T-helper 2 cell treated with Interferon-gamma antibody and Interleukin-4, amounts not matched to agents 5 μg/mL and 100 μg/mL, for 36 hours (primary cell): Measurements from ENCODE around the gene SMIM36.
A peak's percentile ranks its signal among the peaks of the same experiment; 100 is the strongest.
"Not testable (repeated sequence)": the region's sequence is repeated elsewhere in the genome, so short reads cannot be mapped to it uniquely, and the experiment has no call there.

ENCODE experiments used
- DNase-seq: peaks from one replicate; pipeline ENCODE4 v3.0.0; 2021; ENCODE audit warnings: low spot score
- H3K27ac Mint-ChIP-seq: one replicate; pipeline ENCODE4 v1.8.0; 2021; ENCODE audit warnings: mild to moderate bottlenecking, mixed read lengths
- H3K27me3 Mint-ChIP-seq: one replicate; pipeline ENCODE4 v1.8.0; 2021; ENCODE audit warnings: low read depth, mixed read lengths
- H3K36me3 Mint-ChIP-seq: one replicate; pipeline ENCODE4 v1.8.0; 2021; ENCODE audit warnings: low read depth, mixed read lengths
- H3K4me1 Mint-ChIP-seq: one replicate; pipeline ENCODE4 v1.8.0; 2021; ENCODE audit warnings: low read depth, mixed read lengths
- H3K4me3 Mint-ChIP-seq: one replicate; pipeline ENCODE4 v1.8.0; 2022; ENCODE audit warnings: mild to moderate bottlenecking, moderate library complexity, mixed read lengths
- H3K9me3 Mint-ChIP-seq: one replicate; pipeline ENCODE4 v1.8.0; 2021; ENCODE audit warnings: mixed read lengths

SMIM36 gene

GRCh38 chr17:55490376-55490775 lies 20.9 kb downstream of the SMIM36 start:
- no peaks in the 10 kb centered on the region for H3K9me3 Mint-ChIP-seq
- no peak overlapping the region for H3K27ac Mint-ChIP-seq
- DNase-seq, result no peak
- H3K27me3 Mint-ChIP-seq, result peaks cover 35% of the 10 kb centered on the region
- no peak overlapping the region for H3K4me3 Mint-ChIP-seq
- H3K4me1 Mint-ChIP-seq, result no peaks in the 10 kb centered on the region
- H3K36me3 Mint-ChIP-seq, result no peaks in the 10 kb centered on the region

GRCh38 chr17:55487695-55488432 lies 23.4 kb downstream of the SMIM36 start:
- Mint-ChIP-seq H3K27me3 (peaks cover 25% of the 10 kb centered on the region), H3K4me1 (no peaks in the 10 kb centered on the region), H3K9me3 (no peaks in the 10 kb centered on the region), H3K4me3 (no peak overlapping the region), H3K27ac (no peak overlapping the region), H3K36me3 (no peaks in the 10 kb centered on the region)
- no peak for DNase-seq

- DNase-seq, result no peak
- Mint-ChIP-seq H3K9me3 (no peaks in the 10 kb centered on the region), H3K36me3 (no peaks in the 10 kb centered on the region), H3K4me1 (no peaks in the 10 kb centered on the region), H3K4me3 (no peak overlapping the region), H3K27ac (no peak overlapping the region), H3K27me3 (peaks cover 20% of the 10 kb centered on the region)
Measured at GRCh38 chr17:55484575-55484974, 26.7 kb downstream of the SMIM36 start.

GRCh38 chr17:55482591-55483389 lies 28.5 kb downstream of the SMIM36 start:
- Mint-ChIP-seq H3K27ac (no peak overlapping the region), H3K36me3 (no peaks in the 10 kb centered on the region), H3K4me3 (no peak overlapping the region), H3K4me1 (no peaks in the 10 kb centered on the region), H3K27me3 (peaks cover 18% of the 10 kb centered on the region), H3K9me3 (no peaks in the 10 kb centered on the region)
- no peak for DNase-seq

- Mint-ChIP-seq H3K27me3 (peaks cover 14% of the 10 kb centered on the region), H3K36me3 (no peaks in the 10 kb centered on the region), H3K4me3 (no peak overlapping the region), H3K9me3 (no peaks in the 10 kb centered on the region), H3K4me1 (no peaks in the 10 kb centered on the region), H3K27ac (no peak overlapping the region)
- no peak for DNase-seq
Measured at GRCh38 chr17:55480631-55481315, 30.5 kb downstream of the SMIM36 start.

GRCh38 chr17:55479903-55480302 lies 31.3 kb downstream of the SMIM36 start:
- H3K36me3 Mint-ChIP-seq, result no peaks in the 10 kb centered on the region
- DNase-seq, result no peak
- peaks cover 16% of the 10 kb centered on the region for H3K27me3 Mint-ChIP-seq
- no peak overlapping the region for H3K27ac Mint-ChIP-seq
- no peaks in the 10 kb centered on the region for H3K4me1 Mint-ChIP-seq
- no peak overlapping the region for H3K4me3 Mint-ChIP-seq
- H3K9me3 Mint-ChIP-seq, result no peaks in the 10 kb centered on the region

- no peaks in the 10 kb centered on the region for H3K9me3 Mint-ChIP-seq
- no peak overlapping the region for H3K27ac Mint-ChIP-seq
- no peak for DNase-seq
- no peaks in the 10 kb centered on the region for H3K36me3 Mint-ChIP-seq
- peaks cover 16% of the 10 kb centered on the region for H3K27me3 Mint-ChIP-seq
- no peaks in the 10 kb centered on the region for H3K4me1 Mint-ChIP-seq
- no peak overlapping the region for H3K4me3 Mint-ChIP-seq
Measured at GRCh38 chr17:55478971-55479370, 32.3 kb downstream of the SMIM36 start.

- DNase-seq, result no peak
- H3K9me3 Mint-ChIP-seq, result no peaks in the 10 kb centered on the region
- H3K27ac Mint-ChIP-seq, result no peak overlapping the region
- H3K4me1 Mint-ChIP-seq, result peaks cover 6% of the 10 kb centered on the region
- H3K27me3 Mint-ChIP-seq, result no peaks in the 10 kb centered on the region
- no peaks in the 10 kb centered on the region for H3K36me3 Mint-ChIP-seq
- no peak overlapping the region for H3K4me3 Mint-ChIP-seq
Measured at GRCh38 chr17:55466671-55467070, 44.6 kb downstream of the SMIM36 start.

GRCh38 chr17:55465771-55466170 lies 45.5 kb downstream of the SMIM36 start:
- not testable (repeated sequence) for H3K27ac Mint-ChIP-seq, DNase-seq, H3K27me3 Mint-ChIP-seq, H3K4me1 Mint-ChIP-seq, H3K4me3 Mint-ChIP-seq, H3K36me3 Mint-ChIP-seq, H3K9me3 Mint-ChIP-seq

- H3K36me3 Mint-ChIP-seq, result no peaks in the 10 kb centered on the region
- H3K9me3 Mint-ChIP-seq, result no peaks in the 10 kb centered on the region
- no peak overlapping the region for H3K27ac Mint-ChIP-seq
- no peak for DNase-seq
- H3K4me3 Mint-ChIP-seq, result no peak overlapping the region
- no peaks in the 10 kb centered on the region for H3K27me3 Mint-ChIP-seq
- H3K4me1 Mint-ChIP-seq, result peaks cover 6% of the 10 kb centered on the region
Measured at GRCh38 chr17:55463600-55463999, 47.7 kb downstream of the SMIM36 start.

- Mint-ChIP-seq H3K4me3 (no peak overlapping the region), H3K27me3 (no peaks in the 10 kb centered on the region), H3K4me1 (peaks cover 15% of the 10 kb centered on the region), H3K36me3 (no peaks in the 10 kb centered on the region), H3K9me3 (no peaks in the 10 kb centered on the region), H3K27ac (no peak overlapping the region)
- no peak for DNase-seq
Measured at GRCh38 chr17:55462711-55463110, 48.5 kb downstream of the SMIM36 start.

GRCh38 chr17:55462234-55462633 lies 49.0 kb downstream of the SMIM36 start:
- Mint-ChIP-seq H3K4me3 (no peak overlapping the region), H3K9me3 (no peaks in the 10 kb centered on the region), H3K4me1 (peaks cover 15% of the 10 kb centered on the region), H3K27me3 (no peaks in the 10 kb centered on the region), H3K27ac (no peak overlapping the region), H3K36me3 (no peaks in the 10 kb centered on the region)
- DNase-seq, result no peak

GRCh38 chr17:55458978-55459377 lies 52.3 kb downstream of the SMIM36 start:
- no peak overlapping the region for H3K4me3 Mint-ChIP-seq
- peaks cover 14% of the 10 kb centered on the region for H3K4me1 Mint-ChIP-seq
- H3K36me3 Mint-ChIP-seq, result no peaks in the 10 kb centered on the region
- H3K9me3 Mint-ChIP-seq, result no peaks in the 10 kb centered on the region
- peak; percentile 51 for DNase-seq
- H3K27me3 Mint-ChIP-seq, result peaks cover 6% of the 10 kb centered on the region
- H3K27ac Mint-ChIP-seq, result no peak overlapping the region

- no peak for DNase-seq
- H3K4me3 Mint-ChIP-seq, result no peak overlapping the region
- H3K36me3 Mint-ChIP-seq, result no peaks in the 10 kb centered on the region
- H3K27me3 Mint-ChIP-seq, result peaks cover 10% of the 10 kb centered on the region
- H3K27ac Mint-ChIP-seq, result no peak overlapping the region
- peaks cover 11% of the 10 kb centered on the region for H3K4me1 Mint-ChIP-seq
- H3K9me3 Mint-ChIP-seq, result no peaks in the 10 kb centered on the region
Measured at GRCh38 chr17:55458287-55458900, 52.9 kb downstream of the SMIM36 start.
